Thoracic aorta (tissue), 2 donors: ENCODE data around the gene TLR1. TPM values are rescaled to one million over a fixed set of nuclear protein-coding genes. Genes with fewer than 3 reads are reported as not detected.

ENCODE experiments used
- ATAC-seq: fragments of 150-250 bp; one replicate; pipeline ENCODE4 v1.8.0; 2017; ENCODE audit warnings: low read depth; ENCODE audit not compliant: insufficient number of reproducible peaks, low FRiP score
- DNase-seq: peaks from one replicate; pipeline ENCODE4 v3.0.0-alpha.2; 2020; ENCODE audit warnings: low spot score
- H3K27ac ChIP-seq, 2 donors: fragments of 200-600 bp; sonication (generic); 1 replicate in 1 of 2; 2 replicates in 1 of 2; pipeline ENCODE4 v1.5.1; 2016; ENCODE audit warnings: mild to moderate bottlenecking in 2 of 2, moderate library complexity in 2 of 2
- H3K27me3 ChIP-seq: fragments of 200-600 bp; sonication (generic); replicated peaks from 2 replicates; pipeline ENCODE4 v1.6.0; 2016; ENCODE audit warnings: mild to moderate bottlenecking; ENCODE audit not compliant: insufficient read depth
- H3K36me3 ChIP-seq: fragments of 200-600 bp; sonication (generic); one replicate; pipeline ENCODE4 v1.5.1; 2016
- H3K4me1 ChIP-seq, 2 donors: fragments of 200-600 bp; sonication (generic); 1 replicate in 1 of 2; 2 replicates in 1 of 2; pipeline versions ENCODE4 v1.5.1 to v1.6.0; 2016; ENCODE audit warnings: low read depth in 2 of 2, mild to moderate bottlenecking in 1 of 2; ENCODE audit not compliant: control insufficient read depth in 1 of 2
- H3K4me3 ChIP-seq: fragments of 200-600 bp; sonication (generic); 2 replicates; pipeline ENCODE4 v1.5.1; 2016; ENCODE audit warnings: mild to moderate bottlenecking
- H3K9me3 ChIP-seq: fragments of 200-600 bp; sonication (generic); 2 replicates; pipeline ENCODE4 v1.5.1; 2016
- total RNA-seq, 2 donors: library from RNA; depleted of rRNA; stranded (reverse); fragments of >200 nt; gene quantifications; one replicate each; pipeline versions ENCODE4 v1.1.0 to v1.2.3, GENCODE V29; 2016
- TF ChIP-seq, protein P1 (sequence below): fragments of 200-600 bp; sonication (generic); IDR thresholded peaks from one replicate; pipeline ENCODE4 v1.5.1; 2019; ENCODE audit warnings: antibody characterized with exemption

TLR1 gene
- total RNA-seq, 2 donors from 2014 or later = 16.1 to 36.3 TPM

DNA sequence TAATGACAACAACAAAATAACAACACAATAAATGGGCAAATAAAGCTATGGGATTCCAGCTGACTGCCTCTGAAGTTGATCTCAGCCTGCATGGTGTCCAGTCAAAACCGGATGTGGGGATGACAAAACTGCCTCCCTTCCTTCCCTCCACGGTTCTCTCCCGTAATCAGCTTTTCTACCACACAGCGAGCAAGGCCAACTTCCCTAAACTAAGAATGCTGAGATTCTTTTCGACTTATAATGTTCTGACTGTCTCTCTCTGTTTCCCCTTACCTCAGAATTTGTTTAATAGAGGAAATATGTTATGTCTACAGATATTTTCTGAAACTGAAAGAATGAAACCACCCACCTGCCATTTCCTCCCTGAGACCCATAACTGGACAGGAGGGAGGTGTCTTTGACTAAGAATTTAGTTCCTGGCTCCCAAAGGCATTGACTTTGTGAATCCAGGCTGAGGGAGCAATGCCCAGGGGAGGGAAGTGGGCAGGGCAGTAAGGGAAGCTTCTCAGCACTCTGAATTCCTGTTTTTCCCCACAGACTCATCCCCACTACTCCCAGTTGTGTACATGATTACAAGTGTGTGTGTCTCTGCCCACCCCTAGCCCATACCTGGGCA lies 1.0 kb upstream of the TLR1 start:
- Histone ChIP-seq H3K36me3 (peaks cover under 1% of the 10 kb centered on the region), H3K9me3 (no peaks in the 10 kb centered on the region), H3K27ac (peak overlapping the region; percentile 54 to 68), H3K4me1 (peaks cover 7 to 13% of the 10 kb centered on the region in 2 donors), H3K27me3 (no peaks in the 10 kb centered on the region), H3K4me3 (peak overlapping the region; percentile 66)
- TF ChIP-seq, protein P1, sequence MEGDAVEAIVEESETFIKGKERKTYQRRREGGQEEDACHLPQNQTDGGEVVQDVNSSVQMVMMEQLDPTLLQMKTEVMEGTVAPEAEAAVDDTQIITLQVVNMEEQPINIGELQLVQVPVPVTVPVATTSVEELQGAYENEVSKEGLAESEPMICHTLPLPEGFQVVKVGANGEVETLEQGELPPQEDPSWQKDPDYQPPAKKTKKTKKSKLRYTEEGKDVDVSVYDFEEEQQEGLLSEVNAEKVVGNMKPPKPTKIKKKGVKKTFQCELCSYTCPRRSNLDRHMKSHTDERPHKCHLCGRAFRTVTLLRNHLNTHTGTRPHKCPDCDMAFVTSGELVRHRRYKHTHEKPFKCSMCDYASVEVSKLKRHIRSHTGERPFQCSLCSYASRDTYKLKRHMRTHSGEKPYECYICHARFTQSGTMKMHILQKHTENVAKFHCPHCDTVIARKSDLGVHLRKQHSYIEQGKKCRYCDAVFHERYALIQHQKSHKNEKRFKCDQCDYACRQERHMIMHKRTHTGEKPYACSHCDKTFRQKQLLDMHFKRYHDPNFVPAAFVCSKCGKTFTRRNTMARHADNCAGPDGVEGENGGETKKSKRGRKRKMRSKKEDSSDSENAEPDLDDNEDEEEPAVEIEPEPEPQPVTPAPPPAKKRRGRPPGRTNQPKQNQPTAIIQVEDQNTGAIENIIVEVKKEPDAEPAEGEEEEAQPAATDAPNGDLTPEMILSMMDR = no peak
- ATAC-seq (no peak), DNase-seq (no peak)

DNA sequence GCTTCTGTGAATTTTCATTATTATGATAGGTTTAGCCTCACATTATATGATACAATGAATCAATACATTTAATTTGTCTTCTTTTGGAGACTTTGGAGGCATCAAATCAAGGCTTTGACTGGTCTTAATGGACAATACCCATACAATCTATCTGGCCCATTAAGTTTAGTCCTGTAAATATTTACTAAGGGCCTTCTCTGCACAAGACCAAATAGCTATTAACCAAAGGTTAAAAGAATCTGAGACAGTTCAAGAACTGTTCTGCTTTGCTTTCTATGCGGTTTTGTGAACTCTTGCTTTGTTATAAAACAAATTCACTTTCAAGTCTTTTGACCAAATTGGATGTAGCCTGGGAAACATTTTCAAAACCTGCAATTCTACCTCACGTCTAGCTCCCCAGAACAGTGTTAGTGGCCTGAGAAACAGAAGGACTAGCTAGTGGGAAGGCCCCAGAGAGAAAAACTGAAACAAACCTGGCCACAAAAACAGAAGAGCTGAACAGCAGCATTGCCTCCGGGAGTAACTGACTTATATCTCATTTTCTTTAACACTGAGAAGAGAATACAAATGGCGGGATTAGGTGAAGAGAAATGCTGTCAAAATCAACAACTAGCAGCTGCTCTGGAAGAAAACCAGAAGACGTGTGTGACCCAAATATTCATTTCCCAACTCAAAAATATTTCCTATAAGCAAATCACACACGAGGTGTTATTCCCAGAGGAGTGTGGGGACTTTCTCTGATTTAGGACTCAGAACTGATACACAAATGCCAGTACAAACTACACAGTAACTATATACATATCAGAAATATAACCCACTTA lies 548 bp downstream of the TLR1 start:
- DNase-seq = no peak
- TF ChIP-seq, protein P1 = no peak
- peak overlapping the region; percentile 66 for H3K4me3 ChIP-seq
- peaks cover 7 to 13% of the 10 kb centered on the region in 2 donors for H3K4me1 ChIP-seq
- H3K9me3 ChIP-seq = no peaks in the 10 kb centered on the region
- ATAC-seq = no peak
- H3K36me3 ChIP-seq = peaks cover 12% of the 10 kb centered on the region
- H3K27ac ChIP-seq = peak overlapping the region; percentile 40 to 68
- H3K27me3 ChIP-seq = no peaks in the 10 kb centered on the region

GRCh38 chr4:38802561-38803355 lies 1.8 kb downstream of the TLR1 start:
- Histone ChIP-seq H3K9me3 (peaks cover 7% of the 10 kb centered on the region), H3K27me3 (no peaks in the 10 kb centered on the region), H3K36me3 (peaks cover 12% of the 10 kb centered on the region), H3K4me3 (peak overlapping the region; percentile 66), H3K27ac (no peak overlapping the region), H3K4me1 (peaks cover 7 to 13% of the 10 kb centered on the region in 2 donors)
- DNase-seq (no peak), ATAC-seq (no peak)
- TF ChIP-seq, protein P1 = no peak

- DNase-seq = no peak
- Histone ChIP-seq H3K4me1 (peaks cover 7 to 11% of the 10 kb centered on the region in 2 donors), H3K27ac (no peak overlapping the region), H3K4me3 (no peak overlapping the region), H3K27me3 (no peaks in the 10 kb centered on the region), H3K36me3 (peaks cover 12% of the 10 kb centered on the region), H3K9me3 (peaks cover 8% of the 10 kb centered on the region)
- TF ChIP-seq, protein P1 = no peak
- ATAC-seq = no peak
These were observed 3.6 kb downstream of the TLR1 start for GRCh38 chr4:38800961-38801450.

- H3K9me3 ChIP-seq = peaks cover 8% of the 10 kb centered on the region
- peaks cover 3 to 7% of the 10 kb centered on the region in 2 donors for H3K4me1 ChIP-seq
These were observed 4.2 kb downstream of the TLR1 start for GRCh38 chr4:38800366-38800765.

More at GRCh38 chr4:38800366-38800765, 4.2 kb downstream of the TLR1 start:
- peaks cover 12% of the 10 kb centered on the region for H3K36me3 ChIP-seq
- H3K27ac ChIP-seq = no peak overlapping the region
- no peak overlapping the region for H3K4me3 ChIP-seq
- TF ChIP-seq, protein P1 = no peak
- H3K27me3 ChIP-seq = no peaks in the 10 kb centered on the region
- DNase-seq = no peak
- no peak for ATAC-seq
